ENCODE data around the gene SLC1A7.

GRCh38 chr1:53145619-53145941, 3.1 kb upstream of the SLC1A7 start:
- TF ChIP-seq GATA2 (IDR thresholded peaks at IDR 0.05; ENCODE audit: low read depth, low read length) (no peak), GATA3 (IDR thresholded peaks at IDR 0.05; ENCODE audit: low read depth, low read length) (no peak)

All from SH-SY5Y (cell line).